GM10266 (cell line): ENCODE data around the gene OR2V1.
"Not testable (repeated sequence)": the region's sequence is repeated elsewhere in the genome, so short reads cannot be mapped to it uniquely, and the experiment has no call there.

Experiments
- DNase-seq: peaks from one replicate; pipeline ENCODE4 v3.0.0; 2012; ENCODE audit errors: extremely low spot score
- TF ChIP-seq, protein P1 (sequence below): IDR thresholded peaks from 2 replicates; pipeline ENCODE4 v1.5.1; 2012; ENCODE audit warnings: mild to moderate bottlenecking, low read depth; ENCODE audit not compliant: control insufficient read depth, insufficient read depth; ENCODE audit errors: missing control alignments

The OR2V1 gene

DNA sequence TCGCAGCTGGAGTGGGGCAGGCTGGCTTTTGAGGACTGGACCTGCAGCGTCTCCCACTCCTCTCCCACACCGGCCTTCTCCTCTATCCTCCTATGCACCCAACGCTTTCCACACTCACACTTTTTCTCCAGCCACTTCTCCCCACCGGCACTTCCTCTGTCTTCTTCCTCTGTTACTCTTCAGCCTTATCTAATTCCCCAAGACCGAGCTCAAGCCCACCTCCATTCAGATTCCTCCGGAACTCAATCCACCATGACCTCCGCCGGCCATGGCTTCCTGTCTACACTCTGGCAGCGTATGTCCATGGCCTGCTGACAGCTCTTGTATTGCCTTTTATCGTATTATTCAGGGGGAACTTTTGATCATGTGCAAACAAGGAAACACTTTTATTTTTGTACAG lies 545 bp upstream of the OR2V1 start:
- TF ChIP-seq, protein P1, sequence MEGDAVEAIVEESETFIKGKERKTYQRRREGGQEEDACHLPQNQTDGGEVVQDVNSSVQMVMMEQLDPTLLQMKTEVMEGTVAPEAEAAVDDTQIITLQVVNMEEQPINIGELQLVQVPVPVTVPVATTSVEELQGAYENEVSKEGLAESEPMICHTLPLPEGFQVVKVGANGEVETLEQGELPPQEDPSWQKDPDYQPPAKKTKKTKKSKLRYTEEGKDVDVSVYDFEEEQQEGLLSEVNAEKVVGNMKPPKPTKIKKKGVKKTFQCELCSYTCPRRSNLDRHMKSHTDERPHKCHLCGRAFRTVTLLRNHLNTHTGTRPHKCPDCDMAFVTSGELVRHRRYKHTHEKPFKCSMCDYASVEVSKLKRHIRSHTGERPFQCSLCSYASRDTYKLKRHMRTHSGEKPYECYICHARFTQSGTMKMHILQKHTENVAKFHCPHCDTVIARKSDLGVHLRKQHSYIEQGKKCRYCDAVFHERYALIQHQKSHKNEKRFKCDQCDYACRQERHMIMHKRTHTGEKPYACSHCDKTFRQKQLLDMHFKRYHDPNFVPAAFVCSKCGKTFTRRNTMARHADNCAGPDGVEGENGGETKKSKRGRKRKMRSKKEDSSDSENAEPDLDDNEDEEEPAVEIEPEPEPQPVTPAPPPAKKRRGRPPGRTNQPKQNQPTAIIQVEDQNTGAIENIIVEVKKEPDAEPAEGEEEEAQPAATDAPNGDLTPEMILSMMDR = no peak
- DNase-seq = no peak

DNA sequence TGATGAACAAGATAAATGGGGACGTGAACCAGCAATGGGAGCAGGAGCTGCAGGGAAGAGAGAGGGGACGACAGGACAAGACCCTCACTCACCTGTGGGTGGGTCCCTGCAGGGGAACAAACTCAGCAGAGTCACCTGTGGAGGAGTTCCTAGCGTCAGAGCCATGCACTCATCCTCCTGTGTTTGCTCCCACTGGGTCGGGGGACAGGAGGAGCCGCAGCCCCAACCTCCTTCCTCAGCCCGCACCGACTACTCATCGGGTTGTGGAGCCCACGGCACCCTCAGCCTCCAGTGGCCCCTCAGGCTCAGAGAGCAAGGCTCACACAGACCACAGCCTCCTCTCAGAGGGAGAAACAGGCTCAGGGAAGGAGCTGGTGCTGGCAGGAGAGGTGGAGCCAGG lies 888 bp downstream of the OR2V1 start:
- not testable (repeated sequence) for DNase-seq

DNA sequence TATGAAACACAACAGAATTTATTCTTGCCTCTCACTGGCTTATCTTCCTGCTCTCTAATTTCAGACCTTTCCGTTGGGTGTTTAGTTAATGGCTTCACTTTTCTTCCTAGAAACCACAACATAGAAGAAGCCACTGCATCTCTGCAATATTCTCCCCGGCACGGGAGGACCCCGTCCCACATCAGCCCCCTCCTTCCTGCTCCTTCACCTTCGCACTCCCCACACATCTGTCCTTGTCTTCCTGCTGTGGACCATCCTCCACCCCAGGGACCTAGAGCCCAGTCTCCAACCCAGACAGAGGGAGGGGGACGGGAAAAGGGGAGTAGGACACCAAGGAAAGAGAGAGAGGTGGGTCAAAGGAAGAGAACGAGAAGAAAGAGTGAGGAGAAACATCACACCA lies 1.4 kb downstream of the OR2V1 start:
- TF ChIP-seq, protein P1 = no peak

DNA sequence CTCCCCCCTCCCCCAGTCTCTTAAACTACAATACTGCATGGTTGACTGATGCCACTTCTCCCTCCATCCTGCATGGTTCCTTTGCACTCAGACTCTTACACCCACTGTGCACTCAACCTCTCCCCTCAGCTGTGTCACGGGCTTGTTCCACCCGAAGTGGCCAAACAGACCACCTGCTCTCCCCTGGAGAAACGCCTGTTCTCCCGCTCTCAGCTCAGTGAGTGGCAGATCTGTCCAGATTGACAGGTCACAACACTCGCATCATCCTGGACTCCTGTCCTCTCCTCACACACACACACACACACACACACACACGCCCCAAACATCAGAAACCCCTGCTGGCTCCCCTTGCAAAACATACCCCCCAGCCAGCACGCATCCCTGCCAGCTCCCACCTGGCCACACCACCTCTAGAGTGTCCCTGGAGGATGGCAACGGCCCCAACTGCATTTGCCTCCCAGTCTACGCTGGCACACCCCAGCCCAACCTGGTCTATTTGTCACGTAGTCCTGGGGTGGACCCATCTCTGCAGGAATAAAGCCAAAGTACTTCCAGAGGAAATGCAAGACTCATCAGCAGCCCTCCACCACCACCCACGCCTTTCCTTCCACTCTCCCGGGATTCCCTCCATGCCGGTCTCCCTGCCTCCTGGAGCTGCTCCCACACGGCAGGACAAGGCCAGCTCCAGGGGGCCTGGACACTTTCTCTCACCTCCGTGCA lies 2.9 kb downstream of the OR2V1 start:
- DNase-seq = no peak
- TF ChIP-seq, protein P1 = no peak

More for the DNA sequence above, 1.4 kb downstream of the OR2V1 start:
- no peak for DNase-seq

DNA sequence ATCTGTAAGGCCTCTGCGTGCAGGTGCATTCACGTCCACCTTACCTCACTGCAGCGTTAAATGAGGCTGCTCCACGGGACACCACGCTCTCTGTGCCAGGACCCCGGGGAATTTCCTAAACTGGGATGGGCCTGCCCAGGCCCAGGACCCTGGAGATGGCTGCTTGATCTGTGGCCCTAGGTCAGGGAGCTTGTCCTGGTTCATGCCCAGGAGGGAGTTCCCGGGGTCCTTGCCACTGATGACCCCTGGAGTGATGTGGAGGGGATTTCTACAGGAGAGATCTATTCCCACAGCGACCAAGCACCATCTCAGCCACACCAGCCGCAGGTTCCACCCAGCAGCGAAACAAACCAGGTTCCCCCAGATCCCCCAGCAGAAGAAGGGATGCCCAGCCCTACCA lies 3.5 kb downstream of the OR2V1 start:
- TF ChIP-seq, protein P1 = no peak
- no peak for DNase-seq

DNA sequence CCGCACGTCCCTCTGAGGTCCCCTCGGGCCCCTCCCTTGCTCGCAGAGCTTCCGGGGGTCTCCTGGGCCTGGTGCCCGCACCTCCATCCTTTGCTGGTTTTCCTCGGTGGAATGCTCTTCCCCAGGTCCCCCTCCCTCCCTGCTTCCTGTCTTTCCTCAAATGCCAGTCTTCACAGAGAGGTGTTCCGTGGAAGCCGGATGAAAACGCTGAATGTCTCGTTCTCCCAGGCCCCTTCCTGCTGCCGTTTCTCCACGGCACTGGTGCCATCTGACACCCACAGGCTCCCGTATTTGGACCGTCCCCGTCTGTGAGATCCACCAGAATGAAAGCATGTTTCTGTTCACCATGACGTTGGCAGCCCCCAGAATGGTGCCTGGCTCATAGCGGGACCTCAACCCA lies 4.1 kb downstream of the OR2V1 start:
- TF ChIP-seq, protein P1 = no peak
- no peak for DNase-seq

DNA sequence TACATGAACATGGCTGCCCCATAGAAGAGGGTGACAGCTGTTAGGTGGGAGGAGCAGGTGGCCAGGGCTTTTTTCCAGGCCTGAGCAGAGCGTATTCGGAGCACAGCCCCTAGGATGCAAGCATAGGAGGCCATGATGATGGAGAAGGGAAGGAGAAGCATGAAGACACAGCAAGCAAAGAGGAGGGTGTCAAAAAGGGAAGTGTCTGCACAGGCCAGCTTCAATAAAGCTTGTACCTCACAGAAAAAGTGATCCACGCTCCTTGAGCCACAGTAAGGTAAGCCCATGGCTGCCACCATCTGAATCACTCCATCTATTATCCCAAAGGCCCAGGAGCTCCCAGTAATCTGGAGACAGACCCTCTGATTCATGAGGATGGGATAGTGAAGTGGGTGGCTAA lies 6.4 kb downstream of the OR2V1 start:
- no peak for DNase-seq
- TF ChIP-seq, protein P1 = no peak
